ENCODE results near the gene BLM.

DNA sequence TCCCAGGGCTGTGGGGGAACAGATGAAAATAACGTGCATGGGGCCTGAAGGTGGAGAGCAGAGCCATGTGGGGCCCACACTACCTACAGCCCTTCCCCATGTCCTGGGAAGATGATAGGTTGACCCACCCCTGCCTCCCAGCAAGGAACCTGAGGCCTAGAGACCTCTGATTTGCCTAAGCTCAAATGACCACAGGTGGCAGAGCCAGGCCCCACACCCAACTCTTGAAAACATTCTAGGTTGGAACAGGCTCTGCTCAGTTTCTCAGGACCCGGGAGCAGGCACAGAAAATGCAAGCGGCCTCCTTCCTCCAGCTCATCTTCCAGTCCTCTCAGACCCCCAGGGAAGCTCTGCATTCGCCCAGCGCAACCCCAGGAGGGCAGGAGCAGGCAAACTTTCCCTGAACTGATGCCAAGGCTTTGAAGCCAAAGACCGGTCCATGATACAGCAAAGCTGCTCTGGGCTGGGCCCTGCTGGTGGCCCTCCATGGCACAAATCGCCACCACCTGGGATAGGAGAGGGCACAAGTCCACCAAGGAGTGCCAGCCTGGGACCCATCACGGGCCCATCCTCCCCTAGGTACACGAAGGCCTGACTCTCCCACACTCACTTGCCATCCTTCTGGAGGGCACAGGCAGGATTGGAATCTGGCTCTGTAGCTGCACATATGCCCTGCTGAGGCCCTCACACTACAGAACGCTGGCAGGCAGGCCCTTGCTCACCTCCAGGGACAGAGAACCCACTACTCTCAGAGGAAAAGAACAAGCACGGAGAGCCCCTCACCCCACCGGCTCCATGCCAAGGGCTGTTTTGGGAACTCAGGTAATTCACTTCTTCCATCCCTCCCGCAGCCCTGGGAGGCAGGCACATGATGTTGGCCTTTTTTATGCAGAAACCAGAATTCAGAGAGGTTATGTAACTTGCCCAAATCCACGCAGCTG, 100.2 kb downstream of the BLM start:
- TF ChIP-seq, protein P1, sequence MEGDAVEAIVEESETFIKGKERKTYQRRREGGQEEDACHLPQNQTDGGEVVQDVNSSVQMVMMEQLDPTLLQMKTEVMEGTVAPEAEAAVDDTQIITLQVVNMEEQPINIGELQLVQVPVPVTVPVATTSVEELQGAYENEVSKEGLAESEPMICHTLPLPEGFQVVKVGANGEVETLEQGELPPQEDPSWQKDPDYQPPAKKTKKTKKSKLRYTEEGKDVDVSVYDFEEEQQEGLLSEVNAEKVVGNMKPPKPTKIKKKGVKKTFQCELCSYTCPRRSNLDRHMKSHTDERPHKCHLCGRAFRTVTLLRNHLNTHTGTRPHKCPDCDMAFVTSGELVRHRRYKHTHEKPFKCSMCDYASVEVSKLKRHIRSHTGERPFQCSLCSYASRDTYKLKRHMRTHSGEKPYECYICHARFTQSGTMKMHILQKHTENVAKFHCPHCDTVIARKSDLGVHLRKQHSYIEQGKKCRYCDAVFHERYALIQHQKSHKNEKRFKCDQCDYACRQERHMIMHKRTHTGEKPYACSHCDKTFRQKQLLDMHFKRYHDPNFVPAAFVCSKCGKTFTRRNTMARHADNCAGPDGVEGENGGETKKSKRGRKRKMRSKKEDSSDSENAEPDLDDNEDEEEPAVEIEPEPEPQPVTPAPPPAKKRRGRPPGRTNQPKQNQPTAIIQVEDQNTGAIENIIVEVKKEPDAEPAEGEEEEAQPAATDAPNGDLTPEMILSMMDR (conservative IDR thresholded peaks at IDR 0.05 in 1 of 2, IDR thresholded peaks at IDR 0.05 in 1 of 2; ENCODE audit: low read depth in 1 of 2, low read length in 2 of 2): no peak
- TF ChIP-seq EZH2 (IDR thresholded peaks at IDR 0.05; ENCODE audit: low read length, missing control alignments): no peak
